ENCODE results near the gene SGTB. TPM values are rescaled to one million over a fixed set of nuclear protein-coding genes. Genes with fewer than 3 reads are reported as not detected.

The SGTB gene
- total and polyA plus RNA-seq, 2 experiments from 2014 or later = 8.0 to 12.5 TPM

- no peak overlapping the region for H2AFZ ChIP-seq
- Mint-ChIP-seq H3K36me3 (ENCODE audit: low read depth) (no peaks in the 10 kb centered on the region), H3K4me1 (no peaks in the 10 kb centered on the region), H3K27ac (no peak overlapping the region), H3K4me3 (no peak overlapping the region), H3K9me3 (no peaks in the 10 kb centered on the region), H3K27me3 (ENCODE audit: insufficient read depth, low read depth, poor library complexity) (no peaks in the 10 kb centered on the region)
- no peaks in the 10 kb centered on the region for H3K27me3 ChIP-seq (ENCODE audit: insufficient read depth)
- H3K9me2 ChIP-seq (ENCODE audit: insufficient read depth) = no peaks in the 10 kb centered on the region
- DNase-seq (ENCODE audit: low spot score) = no peak
- H3K79me2 ChIP-seq (replicated peaks; ENCODE audit: insufficient read depth) = no peaks in the 10 kb centered on the region
- no peak for ATAC-seq
- no peaks in the 10 kb centered on the region; the same call in 1 of the 2 replicates for H4K20me1 ChIP-seq (replicated peaks; ENCODE audit: insufficient read depth)
- H3F3A ChIP-seq (replicated peaks; ENCODE audit: low read depth) = no peaks in the 10 kb centered on the region
- no peaks in the 10 kb centered on the region for H3K4me1 ChIP-seq (ENCODE audit: insufficient read depth)
- no peak overlapping the region for H3K4me3 ChIP-seq
- TF ChIP-seq ZNF331 (CRISPR knock-in tag; IDR thresholded peaks at IDR 0.05; ENCODE audit: low read depth) (no peak), ZNF462 (CRISPR knock-in tag; IDR thresholded peaks at IDR 0.05) (no peak), STAT1 (IDR thresholded peaks at IDR 0.05; ENCODE audit: unreplicated experiment) (no peak), CREB1 (CRISPR knock-in tag; IDR thresholded peaks at IDR 0.05; ENCODE audit: low read depth) (no peak), EZH2 (IDR thresholded peaks at IDR 0.05; ENCODE audit: low read depth, unreplicated experiment) (no peak), EZH2phosphoT487 (IDR thresholded peaks at IDR 0.05; ENCODE audit: unreplicated experiment) (no peak), ETS1 (IDR thresholded peaks at IDR 0.05) (no peak), ZNF114 (CRISPR knock-in tag; IDR thresholded peaks at IDR 0.05) (no peak), REST (IDR thresholded peaks at IDR 0.05; ENCODE audit: unreplicated experiment) (no peak), CTCF (conservative IDR thresholded peaks at IDR 0.05; ENCODE audit: low read depth in 2 of 2) (no peak), POLR2AphosphoS5 (IDR thresholded peaks at IDR 0.05; ENCODE audit: low read depth) (no peak), JUNB (IDR thresholded peaks at IDR 0.05; ENCODE audit: unreplicated experiment) (no peak), NANOG (IDR thresholded peaks at IDR 0.05; ENCODE audit: borderline replicate concordance) (no peak)
- H3K4me2 ChIP-seq = no peak overlapping the region
- no peaks in the 10 kb centered on the region for H3K36me3 ChIP-seq (ENCODE audit: insufficient read depth)
- H3K27ac ChIP-seq (ENCODE audit: low read depth) = no peak overlapping the region
Observed at GRCh38 chr5:65672796-65673195, 49.1 kb downstream of the SGTB start.

Measured in GM23338 (cell line).